ENCODE results near the gene CYP46A1.

DNA sequence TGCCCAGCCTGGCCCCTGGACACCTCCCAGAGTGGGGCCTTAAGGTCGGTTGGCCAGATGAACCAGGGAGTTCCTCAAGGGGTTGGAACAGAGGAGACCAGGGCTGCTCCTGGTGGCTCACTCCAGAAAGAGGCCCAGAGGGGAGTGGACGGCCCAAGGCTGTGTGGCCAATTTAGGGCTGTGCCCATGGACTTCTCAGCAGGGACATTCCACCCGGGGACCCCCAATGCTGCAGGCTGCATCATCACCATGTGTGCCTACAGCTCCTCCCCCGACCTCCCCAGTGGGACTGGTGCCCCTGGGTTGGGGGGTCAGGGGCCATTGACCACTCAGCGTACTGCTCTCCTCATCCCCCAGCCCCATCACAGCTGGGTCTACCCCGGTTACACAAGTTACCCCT is 17.6 kb upstream of the CYP46A1 start:
- TF ChIP-seq, protein P1, sequence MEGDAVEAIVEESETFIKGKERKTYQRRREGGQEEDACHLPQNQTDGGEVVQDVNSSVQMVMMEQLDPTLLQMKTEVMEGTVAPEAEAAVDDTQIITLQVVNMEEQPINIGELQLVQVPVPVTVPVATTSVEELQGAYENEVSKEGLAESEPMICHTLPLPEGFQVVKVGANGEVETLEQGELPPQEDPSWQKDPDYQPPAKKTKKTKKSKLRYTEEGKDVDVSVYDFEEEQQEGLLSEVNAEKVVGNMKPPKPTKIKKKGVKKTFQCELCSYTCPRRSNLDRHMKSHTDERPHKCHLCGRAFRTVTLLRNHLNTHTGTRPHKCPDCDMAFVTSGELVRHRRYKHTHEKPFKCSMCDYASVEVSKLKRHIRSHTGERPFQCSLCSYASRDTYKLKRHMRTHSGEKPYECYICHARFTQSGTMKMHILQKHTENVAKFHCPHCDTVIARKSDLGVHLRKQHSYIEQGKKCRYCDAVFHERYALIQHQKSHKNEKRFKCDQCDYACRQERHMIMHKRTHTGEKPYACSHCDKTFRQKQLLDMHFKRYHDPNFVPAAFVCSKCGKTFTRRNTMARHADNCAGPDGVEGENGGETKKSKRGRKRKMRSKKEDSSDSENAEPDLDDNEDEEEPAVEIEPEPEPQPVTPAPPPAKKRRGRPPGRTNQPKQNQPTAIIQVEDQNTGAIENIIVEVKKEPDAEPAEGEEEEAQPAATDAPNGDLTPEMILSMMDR (IDR thresholded peaks at IDR 0.05): no peak
- TF ChIP-seq POLR2A (IDR thresholded peaks at IDR 0.05): no peak
